Measurements from ENCODE around the gene ZNF460. TPM values are rescaled to one million over a fixed set of nuclear protein-coding genes. Genes with fewer than 3 reads are reported as not detected.

ZNF460 gene
- total RNA-seq, 6 experiments from 2014 or later, result 17.3 to 39.5 (median 22.2) TPM

DNA sequence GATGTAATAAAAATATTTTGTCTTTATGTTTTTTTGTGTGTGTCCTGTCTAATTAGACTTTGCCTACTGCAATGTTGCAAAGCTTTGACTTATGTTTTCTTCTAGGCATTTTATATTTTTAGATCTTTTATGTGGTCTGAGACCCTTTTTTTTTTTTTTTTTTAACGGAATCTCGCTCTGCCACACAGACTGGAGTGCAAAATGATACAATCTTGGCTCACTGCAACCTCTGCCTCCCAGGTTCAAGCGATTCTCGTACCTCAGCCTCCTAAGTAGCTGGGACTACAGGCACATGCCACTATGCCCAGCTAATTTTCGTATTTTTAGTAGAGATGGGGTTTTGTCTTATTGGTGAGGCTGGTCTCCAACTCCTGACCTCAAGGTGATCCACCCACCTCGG is 62.3 kb downstream of the ZNF460 start:
- Mint-ChIP-seq H3K9me3 (no peaks in the 10 kb centered on the region), H3K4me1 (ENCODE audit: low read depth) (peaks cover 19% of the 10 kb centered on the region), H3K27me3 (ENCODE audit: insufficient read depth) (no peaks in the 10 kb centered on the region; the same call in none of the 2 replicates), H3K27ac (no peak overlapping the region), H3K36me3 (ENCODE audit: low read depth) (0 out of 2 replicates have a peak, but pooled peaks cover 4% of the 10 kb centered on the region), H3K4me3 (no peak overlapping the region; the same call in 1 of the 2 replicates)
- TF ChIP-seq, protein P1, sequence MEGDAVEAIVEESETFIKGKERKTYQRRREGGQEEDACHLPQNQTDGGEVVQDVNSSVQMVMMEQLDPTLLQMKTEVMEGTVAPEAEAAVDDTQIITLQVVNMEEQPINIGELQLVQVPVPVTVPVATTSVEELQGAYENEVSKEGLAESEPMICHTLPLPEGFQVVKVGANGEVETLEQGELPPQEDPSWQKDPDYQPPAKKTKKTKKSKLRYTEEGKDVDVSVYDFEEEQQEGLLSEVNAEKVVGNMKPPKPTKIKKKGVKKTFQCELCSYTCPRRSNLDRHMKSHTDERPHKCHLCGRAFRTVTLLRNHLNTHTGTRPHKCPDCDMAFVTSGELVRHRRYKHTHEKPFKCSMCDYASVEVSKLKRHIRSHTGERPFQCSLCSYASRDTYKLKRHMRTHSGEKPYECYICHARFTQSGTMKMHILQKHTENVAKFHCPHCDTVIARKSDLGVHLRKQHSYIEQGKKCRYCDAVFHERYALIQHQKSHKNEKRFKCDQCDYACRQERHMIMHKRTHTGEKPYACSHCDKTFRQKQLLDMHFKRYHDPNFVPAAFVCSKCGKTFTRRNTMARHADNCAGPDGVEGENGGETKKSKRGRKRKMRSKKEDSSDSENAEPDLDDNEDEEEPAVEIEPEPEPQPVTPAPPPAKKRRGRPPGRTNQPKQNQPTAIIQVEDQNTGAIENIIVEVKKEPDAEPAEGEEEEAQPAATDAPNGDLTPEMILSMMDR (IDR thresholded peaks at IDR 0.05), result no peak
- DNase-seq, result no peak

Other genes starting within 250 kb of the ZNF460 start
- not detected for gene USP29, start 160.5 kb upstream of the ZNF460 start, total RNA-seq (2021; fragmentation: NEBNext Ultra II Directional; extraction: Animal tissue kit (Norgen Biotek cat#: 25700))
- gene ZIM3, start 135.3 kb upstream of the ZNF460 start, total RNA-seq (2021; fragmentation: NEBNext Ultra II Directional; extraction: Animal tissue kit (Norgen Biotek cat#: 25700)), result not detected
- not detected for gene DUXA, start 113.0 kb upstream of the ZNF460 start, total RNA-seq (2021; fragmentation: NEBNext Ultra II Directional; extraction: Animal tissue kit (Norgen Biotek cat#: 25700))
- 10 to 100 TPM; 20.1 to 23.1 (median 22.6) TPM for gene ZNF264, start 89.0 kb upstream of the ZNF460 start, total RNA-seq (2021; fragmentation: NEBNext Ultra II Directional; extraction: Animal tissue kit (Norgen Biotek cat#: 25700))
- gene AURKC, start 49.5 kb upstream of the ZNF460 start, total RNA-seq (2021; fragmentation: NEBNext Ultra II Directional; extraction: Animal tissue kit (Norgen Biotek cat#: 25700)), result 1 to 10 TPM in 1 of 6 experiments, under 1 TPM in 4, not detected in 1; 0.31 to 1.1 (median 0.48) TPM
- 10 to 100 TPM; 10.7 to 12.8 (median 11.9) TPM for gene ZNF805, start 39.9 kb upstream of the ZNF460 start, total RNA-seq (2021; fragmentation: NEBNext Ultra II Directional; extraction: Animal tissue kit (Norgen Biotek cat#: 25700))
- 1 to 10 TPM; 4.6 to 5.2 (median 4.8) TPM for gene ZNF543, start 40.0 kb downstream of the ZNF460 start, total RNA-seq (2021; fragmentation: NEBNext Ultra II Directional; extraction: Animal tissue kit (Norgen Biotek cat#: 25700))
- gene ZNF304, start 70.8 kb downstream of the ZNF460 start, total RNA-seq (2021; fragmentation: NEBNext Ultra II Directional; extraction: Animal tissue kit (Norgen Biotek cat#: 25700)), result 1 to 10 TPM; 7.1 to 8.1 (median 7.7) TPM
- gene TRAPPC2B, start 83.1 kb downstream of the ZNF460 start, total RNA-seq (2021; fragmentation: NEBNext Ultra II Directional; extraction: Animal tissue kit (Norgen Biotek cat#: 25700)), result 1 to 10 TPM; 7.3 to 8.5 (median 8.2) TPM
- 1 to 10 TPM; 1.5 to 2.9 (median 1.7) TPM for gene ZNF547, start 83.1 kb downstream of the ZNF460 start, total RNA-seq (2021; fragmentation: NEBNext Ultra II Directional; extraction: Animal tissue kit (Norgen Biotek cat#: 25700))
- 10 to 100 TPM in 1 of 6 experiments, 1 to 10 TPM in 5; 8.0 to 10.4 (median 9.2) TPM for gene ZNF548, start 109.4 kb downstream of the ZNF460 start, total RNA-seq (2021; fragmentation: NEBNext Ultra II Directional; extraction: Animal tissue kit (Norgen Biotek cat#: 25700))
- 1 to 10 TPM; 6.4 to 8.1 (median 7.0) TPM for gene ZNF17, start 130.7 kb downstream of the ZNF460 start, total RNA-seq (2021; fragmentation: NEBNext Ultra II Directional; extraction: Animal tissue kit (Norgen Biotek cat#: 25700))
- 1 to 10 TPM; 4.8 to 8.0 (median 6.6) TPM for gene ZNF749, start 154.8 kb downstream of the ZNF460 start, total RNA-seq (2021; fragmentation: NEBNext Ultra II Directional; extraction: Animal tissue kit (Norgen Biotek cat#: 25700))
- gene VN1R1, start 176.7 kb downstream of the ZNF460 start, total RNA-seq (2021; fragmentation: NEBNext Ultra II Directional; extraction: Animal tissue kit (Norgen Biotek cat#: 25700)), result under 1 TPM; 0.12 to 0.46 (median 0.17) TPM
- 1 to 10 TPM; 2.3 to 5.9 (median 4.7) TPM for gene ZNF772, start 197.1 kb downstream of the ZNF460 start, total RNA-seq (2021; fragmentation: NEBNext Ultra II Directional; extraction: Animal tissue kit (Norgen Biotek cat#: 25700))
- 10 to 100 TPM in 2 of 6 experiments, 1 to 10 TPM in 4; 6.3 to 10.6 (median 7.3) TPM for gene ZNF419, start 207.3 kb downstream of the ZNF460 start, total RNA-seq (2021; fragmentation: NEBNext Ultra II Directional; extraction: Animal tissue kit (Norgen Biotek cat#: 25700))
- 1 to 10 TPM; 5.7 to 8.0 (median 6.8) TPM for gene ZNF773, start 219.5 kb downstream of the ZNF460 start, total RNA-seq (2021; fragmentation: NEBNext Ultra II Directional; extraction: Animal tissue kit (Norgen Biotek cat#: 25700))
- 1 to 10 TPM; 3.0 to 4.0 (median 3.7) TPM for gene ZNF549, start 246.9 kb downstream of the ZNF460 start, total RNA-seq (2021; fragmentation: NEBNext Ultra II Directional; extraction: Animal tissue kit (Norgen Biotek cat#: 25700))